HCEC 1CT (cell line): ENCODE results near the gene EVL.
"Not testable (repeated sequence)": the region's sequence is repeated elsewhere in the genome, so short reads cannot be mapped to it uniquely, and the experiment has no call there.

Source experiments
- DNase-seq: peaks from one replicate; pipeline ENCODE4 v3.0.0-alpha.2; 2017

EVL gene

DNA sequence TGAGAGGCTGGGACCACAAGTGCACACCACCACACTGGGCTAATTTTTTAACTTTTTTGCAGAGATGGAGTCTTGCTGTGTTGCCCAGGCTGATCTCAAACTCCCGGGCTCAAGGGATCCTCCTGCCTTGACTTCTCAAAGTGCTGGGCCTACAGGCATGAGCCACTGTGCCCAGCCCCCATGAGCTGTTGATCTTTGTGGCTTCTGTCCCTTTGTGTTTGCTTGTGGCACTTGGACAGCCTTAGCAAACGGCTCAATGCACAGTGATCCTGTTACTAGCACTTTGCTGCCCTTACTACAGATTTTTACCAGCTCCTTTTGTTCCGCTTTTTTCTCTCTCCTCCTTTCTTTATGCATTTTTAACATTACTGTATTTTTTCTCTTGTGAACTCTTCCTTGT, 25.3 kb upstream of the EVL start:
- DNase-seq: no peak

- no peak for DNase-seq
Measured at GRCh38 chr14:100041271-100041670, 24.0 kb upstream of the EVL start.

- DNase-seq: no peak
Measured at GRCh38 chr14:100042286-100042685, 22.9 kb upstream of the EVL start.

GRCh38 chr14:100045642-100046344, 19.4 kb upstream of the EVL start:
- no peak for DNase-seq

DNA sequence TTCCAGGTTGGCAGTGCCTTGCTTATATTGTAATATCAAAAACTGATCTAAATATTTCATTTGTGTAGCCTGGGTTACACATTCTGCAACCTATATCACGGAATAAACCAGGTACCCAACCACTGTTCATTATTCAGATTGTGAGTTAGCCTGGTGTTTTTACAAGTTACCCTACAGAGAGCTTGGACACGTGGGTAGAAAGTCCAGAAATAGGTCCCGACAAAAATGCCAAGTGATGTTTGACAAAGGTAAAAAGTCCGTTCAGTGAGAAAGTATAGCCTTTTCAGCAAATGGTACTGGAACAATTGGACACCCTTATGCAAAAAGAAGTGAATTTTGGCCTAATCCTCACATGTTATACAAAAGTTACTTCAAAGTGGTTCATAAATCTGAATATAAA, 17.6 kb upstream of the EVL start:
- no peak for DNase-seq

DNA sequence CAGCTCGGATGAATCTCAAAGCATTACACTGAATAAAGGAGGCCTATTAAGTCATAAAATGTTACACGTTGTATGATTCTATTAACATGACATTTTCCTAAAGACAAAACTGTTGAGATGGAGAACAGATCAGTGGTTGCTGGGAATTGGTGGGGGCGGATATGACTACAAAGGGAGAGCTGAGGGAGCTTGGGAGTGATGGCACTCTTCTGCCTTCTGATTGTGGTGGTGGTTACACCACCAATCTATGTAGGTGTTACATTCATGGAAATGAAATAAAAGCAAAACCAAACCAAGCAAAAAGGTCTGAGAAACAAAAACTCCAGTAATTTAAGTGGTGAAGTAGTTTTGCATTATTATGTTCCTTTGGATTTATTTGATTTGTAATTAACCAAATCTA, 16.4 kb upstream of the EVL start:
- DNase-seq: no peak

GRCh38 chr14:100049220-100049619, 16.0 kb upstream of the EVL start:
- DNase-seq: peak; percentile 32

DNA sequence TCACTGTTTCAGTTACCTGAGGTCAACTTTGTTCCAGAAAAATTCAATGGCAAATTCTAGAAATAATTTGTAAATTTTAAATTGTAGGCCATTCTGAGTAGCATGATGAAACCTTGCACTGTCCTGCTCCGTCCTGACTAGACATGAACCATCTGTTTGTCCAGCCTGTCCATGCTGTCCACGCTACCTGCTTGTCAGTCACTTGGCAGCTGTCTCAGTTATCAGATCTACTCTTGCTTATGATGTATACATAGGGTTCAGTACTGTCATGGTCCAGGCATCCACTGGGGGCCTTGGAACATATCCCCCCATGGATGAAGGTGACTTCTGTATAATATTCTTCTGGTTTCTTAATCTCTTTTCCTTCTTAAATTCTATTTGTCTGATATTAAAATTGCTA, 14.1 kb upstream of the EVL start:
- DNase-seq: no peak

- DNase-seq: no peak
Measured at GRCh38 chr14:100051543-100051942, 13.7 kb upstream of the EVL start.

DNA sequence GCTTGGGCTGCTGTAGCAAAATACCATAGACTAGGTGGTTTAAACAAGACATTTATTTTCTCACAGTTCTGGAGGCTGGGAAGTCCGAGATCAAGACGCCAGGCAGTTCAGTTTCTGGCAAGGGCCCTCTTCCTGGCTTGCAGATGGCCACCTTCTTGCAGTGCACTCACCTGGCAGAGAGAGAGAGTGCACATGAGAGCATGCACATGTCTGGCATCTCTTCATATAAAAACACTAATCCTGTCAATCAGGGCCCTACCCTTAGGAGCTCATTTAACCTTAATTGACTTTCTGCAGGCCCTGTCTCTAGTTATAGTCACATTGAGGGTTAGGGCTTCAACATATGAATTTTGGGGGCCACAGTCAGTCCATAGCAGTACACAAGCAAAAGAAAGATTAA, 12.4 kb upstream of the EVL start:
- DNase-seq: no peak

GRCh38 chr14:100054316-100055075, 10.7 kb upstream of the EVL start:
- DNase-seq: no peak

DNA sequence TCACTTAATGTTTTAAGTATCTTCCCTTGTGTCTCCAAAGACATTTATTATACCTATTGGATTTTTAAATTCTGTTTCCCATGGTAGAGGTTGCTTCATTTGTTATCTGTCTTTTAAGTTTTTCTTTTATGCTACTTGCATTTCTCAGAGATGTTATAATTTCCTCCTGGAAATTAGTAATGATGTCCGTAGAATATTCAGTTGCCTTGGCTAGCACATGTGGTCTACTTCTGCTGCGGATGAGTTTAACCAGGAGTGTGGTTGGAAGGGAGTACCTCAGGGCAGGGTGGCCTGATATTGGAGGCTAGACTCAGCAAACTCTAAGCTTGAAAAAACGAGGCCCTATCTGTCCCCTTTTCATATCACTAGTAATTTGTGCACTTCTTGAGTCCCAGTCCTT, 8.8 kb upstream of the EVL start:
- DNase-seq: no peak

GRCh38 chr14:100056964-100057795, 8.0 kb upstream of the EVL start:
- peak; percentile 28 for DNase-seq

DNA sequence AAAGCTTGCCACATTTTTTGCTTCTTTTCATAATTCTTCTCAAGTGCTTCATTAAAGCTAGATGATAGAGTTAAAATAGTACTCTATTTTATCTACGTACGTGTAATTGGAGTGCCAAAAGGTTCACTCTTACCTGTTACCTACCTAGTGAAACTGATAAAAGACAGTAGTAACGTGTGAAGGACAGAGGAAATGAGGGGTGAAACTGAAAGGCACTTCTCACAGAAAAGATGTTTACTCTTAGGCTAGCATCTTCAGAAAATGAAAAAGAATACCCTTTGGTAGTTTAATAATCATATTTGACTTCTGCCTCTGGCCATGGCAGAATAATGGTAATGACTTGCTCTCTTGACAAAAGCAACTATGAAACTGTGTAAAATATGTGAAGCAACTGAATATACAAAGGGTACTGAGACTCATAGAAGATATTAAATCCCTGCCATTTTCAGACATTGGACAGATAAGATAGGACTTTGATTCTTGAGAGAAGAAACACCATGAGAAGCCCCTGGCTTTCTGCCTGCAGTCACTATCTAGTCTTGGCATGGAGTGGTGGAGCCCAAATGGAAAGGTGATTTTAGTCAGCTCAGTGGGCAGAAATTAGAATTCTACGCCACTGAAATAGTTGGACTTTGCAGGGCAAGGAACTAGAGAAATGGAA, 6.3 kb upstream of the EVL start:
- no peak for DNase-seq

GRCh38 chr14:100059438-100059781, 5.8 kb upstream of the EVL start:
- no peak for DNase-seq

- no peak for DNase-seq
Measured at GRCh38 chr14:100060760-100061159, 4.5 kb upstream of the EVL start.

- DNase-seq: no peak
Measured at GRCh38 chr14:100062590-100062989, 2.6 kb upstream of the EVL start.

DNA sequence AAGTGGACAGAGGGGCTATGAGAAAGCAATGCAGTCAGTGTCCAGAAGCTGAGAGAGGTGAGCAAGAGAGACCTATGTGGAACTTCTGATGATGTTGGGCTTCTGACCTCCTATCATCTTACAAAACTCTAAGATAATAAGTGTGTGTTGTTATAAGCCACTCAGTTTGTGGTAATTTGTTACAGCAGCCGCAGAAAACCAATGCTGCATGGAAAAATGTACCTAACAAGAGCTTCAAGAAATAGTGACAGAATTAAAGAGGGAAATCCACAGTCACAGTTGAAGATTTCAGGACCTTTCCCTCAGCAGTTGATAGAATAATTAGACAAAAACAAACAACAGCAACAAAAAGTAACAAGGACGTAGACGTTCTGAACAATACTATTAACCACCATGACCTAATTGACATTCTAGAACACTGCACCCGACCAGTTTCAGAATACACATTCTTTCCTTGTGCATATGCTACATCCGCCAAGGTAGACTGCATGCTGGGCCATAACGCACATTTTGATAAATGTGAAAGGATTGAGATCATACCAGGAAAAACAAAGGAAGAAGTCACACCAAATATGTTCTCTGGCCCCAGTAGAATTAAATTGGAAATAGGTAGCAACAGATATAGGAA, 1.8 kb upstream of the EVL start:
- no peak for DNase-seq

GRCh38 chr14:100064335-100065092, 708 bp upstream of the EVL start:
- not testable (repeated sequence) for DNase-seq

GRCh38 chr14:100065942-100066574, 836 bp downstream of the EVL start:
- DNase-seq: no peak

DNA sequence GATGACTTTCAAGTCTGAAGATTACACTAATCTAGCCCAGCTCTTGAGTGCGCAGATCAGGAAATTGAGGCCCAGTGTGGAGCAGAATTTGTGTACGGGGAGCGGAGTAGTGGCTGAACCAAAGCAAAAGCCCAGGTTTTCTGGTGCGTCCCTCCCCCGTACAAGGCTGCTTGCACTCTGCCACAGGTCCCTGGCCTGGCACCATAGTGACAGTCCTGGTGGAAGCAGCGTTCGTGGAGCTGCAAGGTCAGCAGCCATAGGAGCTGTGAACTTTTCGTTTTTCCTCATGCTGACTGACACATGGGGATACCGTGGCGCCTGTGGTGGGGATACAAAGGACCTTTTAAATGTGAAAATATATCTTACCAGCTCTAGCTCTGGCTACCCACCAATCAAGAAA, 1.7 kb downstream of the EVL start:
- no peak for DNase-seq

DNA sequence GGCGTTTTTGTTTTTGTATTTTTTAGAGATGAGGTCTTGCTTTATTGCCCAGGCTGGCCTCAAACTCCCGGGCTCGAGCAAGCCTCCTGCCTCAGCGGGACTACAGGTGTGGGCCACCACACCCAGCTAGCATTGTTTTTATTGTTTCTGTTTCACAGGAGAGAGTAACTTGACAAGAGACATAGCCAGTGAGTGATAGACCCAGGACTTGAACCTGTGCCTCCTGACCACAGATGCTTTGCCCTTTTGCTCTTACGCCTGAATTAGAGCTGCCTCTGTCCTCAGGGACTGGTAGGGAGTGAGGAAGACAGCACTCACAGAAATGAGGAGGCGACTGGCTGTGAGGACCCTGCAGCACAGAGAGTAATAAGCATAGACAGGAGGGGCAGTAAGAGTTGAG, 2.3 kb downstream of the EVL start:
- no peak for DNase-seq
